Kidney (tissue), 14 donors: ENCODE measurements around the gene MSRB2. TPM values are rescaled to one million over a fixed set of nuclear protein-coding genes. Genes with fewer than 3 reads are reported as not detected.

Experiments
- DNase-seq, 5 donors: peaks; one replicate each; pipeline ENCODE4 v3.0.0-alpha.2; 2013 to 2020
- FAIRE-seq: peaks from 2 replicates; lab custom pipeline; 2012; peaks lifted over from hg19 to GRCh38; lab: Jason Lieb, UNC
- H3K27ac ChIP-seq, 2 donors: one replicate each; pipeline ENCODE4 v1.7.0; 2013; ENCODE audit warnings: low read depth in 2 of 2, low read length in 2 of 2, inconsistent platforms in 1 of 2
- H3K27me3 ChIP-seq: one replicate; pipeline ENCODE4 v1.7.1; 2013; ENCODE audit warnings: low read length, inconsistent platforms; ENCODE audit not compliant: control insufficient read depth, insufficient read depth
- H3K36me3 ChIP-seq, 3 donors: one replicate each; pipeline versions ENCODE4 v1.7.0 to v1.7.1; 2013; ENCODE audit warnings: low read length in 3 of 3, control low read depth in 1 of 3, inconsistent platforms in 1 of 3; ENCODE audit not compliant: insufficient read depth in 3 of 3, control insufficient read depth in 2 of 3
- H3K4me1 ChIP-seq, 3 donors: one replicate each; pipeline versions ENCODE4 v1.7.0 to v1.7.1; 2013; ENCODE audit warnings: low read length in 3 of 3, inconsistent platforms in 1 of 3, low read depth in 1 of 3; ENCODE audit not compliant: control insufficient read depth in 2 of 3, insufficient read depth in 2 of 3
- H3K4me3 ChIP-seq, 3 donors: one replicate each; pipeline versions ENCODE4 v1.7.0 to v1.8.1; 2013; ENCODE audit warnings: low read length in 3 of 3, control low read depth in 1 of 3, inconsistent platforms in 1 of 3
- H3K9ac ChIP-seq, 3 donors: one replicate each; pipeline versions ENCODE4 v1.7.0 to v1.7.1; 2013; ENCODE audit warnings: low read length in 3 of 3, control low read depth in 1 of 3, inconsistent platforms in 1 of 3
- H3K9me3 ChIP-seq, 3 donors: one replicate each; pipeline versions ENCODE4 v1.7.0 to v1.7.1; 2013; ENCODE audit warnings: low read length in 3 of 3, control low read depth in 1 of 3, inconsistent platforms in 1 of 3; ENCODE audit not compliant: control insufficient read depth in 2 of 3, insufficient read depth in 1 of 3
- intact Hi-C: fragments of 100-400 bp; cut with DNase I; formaldehyde crosslinking; loops from one replicate; pipeline ENCODE4 v1.11.1; 2022
- polyA plus RNA-seq: library from polyadenylated mRNA; stranded (reverse); fragments of 350-450 nt; fragmentation: Illumina TruSeq; extraction: RNeasy Lipid Tissue Mini Kit (QIAGEN cat#74804); gene quantifications from one replicate; pipeline ENCODE4 v1.2.3, GENCODE V29; 2014; ENCODE audit warnings: low read depth, low replicate concordance; ENCODE audit not compliant: insufficient read depth
- total RNA-seq: library from RNA; stranded (reverse); fragmentation: NEBNext Ultra II Directional; extraction: Animal tissue kit (Norgen Biotek cat#: 25700); gene quantifications from one replicate; pipeline ENCODE4 v1.2.1, GENCODE V29; 2021
- TF ChIP-seq, protein P1 (sequence below): IDR thresholded peaks from 3 replicates; pipeline ENCODE4 v1.5.1; 2012; ENCODE audit warnings: mild to moderate bottlenecking, moderate library complexity, borderline replicate concordance; ENCODE audit not compliant: insufficient read depth; ENCODE audit errors: extremely low read depth
- donor health status: control.
- donor health status: control.
- donor health status: control.
- donor health status: control.
- donor health status: control.
- donor health status: DM: yes; HTN: yes; CAD: no.
- donor health status: Normal renal cell carcinoma (clear cell type).

The MSRB2 gene
- total and polyA plus RNA-seq, 2 donors from 2014 or later: 39.9 to 131 TPM

DNA sequence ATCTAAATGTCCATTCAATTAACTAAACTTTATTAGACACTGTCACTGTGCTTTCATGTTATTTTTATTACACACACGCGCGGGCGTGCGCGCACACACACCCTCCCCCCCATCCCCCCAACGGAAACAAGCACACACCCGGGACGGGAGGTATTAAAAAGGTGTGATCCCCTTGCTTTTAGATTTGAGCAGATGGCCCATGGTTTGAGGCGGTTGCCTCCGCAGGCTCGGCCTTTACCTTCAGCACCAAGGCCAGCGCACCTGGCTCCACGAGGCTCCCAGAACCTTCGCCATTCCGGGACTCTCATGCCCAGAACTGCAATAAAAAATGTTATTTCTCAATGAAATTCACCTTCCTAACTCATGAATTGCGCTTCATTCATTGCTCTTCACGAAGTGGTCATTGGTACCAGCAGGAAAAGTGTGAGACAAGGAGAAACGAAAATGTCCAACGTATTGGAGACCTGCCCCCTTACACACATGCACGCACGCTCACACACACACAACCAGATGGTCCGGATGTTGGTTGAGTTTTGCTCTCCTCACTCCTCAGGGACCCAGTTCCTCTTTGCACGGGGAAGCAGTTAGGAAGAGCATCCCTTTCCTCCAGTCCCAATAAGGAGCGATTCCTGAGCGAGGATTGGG lies 76.0 kb downstream of the MSRB2 start:
- no peak overlapping the region for H3K9ac ChIP-seq
- H3K27ac ChIP-seq: no peak overlapping the region
- DNase-seq: peak in 4 of 5 donors; percentile 61 to 89 (median 84)
- H3K36me3 ChIP-seq: no peaks in the 10 kb centered on the region
- FAIRE-seq: no peak
- H3K4me1 ChIP-seq: no peaks in the 10 kb centered on the region
- H3K4me3 ChIP-seq: no peak overlapping the region
- intact Hi-C loops: no loop called here
- TF ChIP-seq, protein P1, sequence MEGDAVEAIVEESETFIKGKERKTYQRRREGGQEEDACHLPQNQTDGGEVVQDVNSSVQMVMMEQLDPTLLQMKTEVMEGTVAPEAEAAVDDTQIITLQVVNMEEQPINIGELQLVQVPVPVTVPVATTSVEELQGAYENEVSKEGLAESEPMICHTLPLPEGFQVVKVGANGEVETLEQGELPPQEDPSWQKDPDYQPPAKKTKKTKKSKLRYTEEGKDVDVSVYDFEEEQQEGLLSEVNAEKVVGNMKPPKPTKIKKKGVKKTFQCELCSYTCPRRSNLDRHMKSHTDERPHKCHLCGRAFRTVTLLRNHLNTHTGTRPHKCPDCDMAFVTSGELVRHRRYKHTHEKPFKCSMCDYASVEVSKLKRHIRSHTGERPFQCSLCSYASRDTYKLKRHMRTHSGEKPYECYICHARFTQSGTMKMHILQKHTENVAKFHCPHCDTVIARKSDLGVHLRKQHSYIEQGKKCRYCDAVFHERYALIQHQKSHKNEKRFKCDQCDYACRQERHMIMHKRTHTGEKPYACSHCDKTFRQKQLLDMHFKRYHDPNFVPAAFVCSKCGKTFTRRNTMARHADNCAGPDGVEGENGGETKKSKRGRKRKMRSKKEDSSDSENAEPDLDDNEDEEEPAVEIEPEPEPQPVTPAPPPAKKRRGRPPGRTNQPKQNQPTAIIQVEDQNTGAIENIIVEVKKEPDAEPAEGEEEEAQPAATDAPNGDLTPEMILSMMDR: no peak
- peaks cover 30% of the 10 kb centered on the region for H3K27me3 ChIP-seq
- H3K9me3 ChIP-seq: no peaks in the 10 kb centered on the region

Other genes starting within 250 kb of the MSRB2 start
- gene ARMC3, start 167.5 kb upstream of the MSRB2 start, total RNA-seq: 5.5 TPM
- gene ARMC3, start 167.5 kb upstream of the MSRB2 start, polyA plus RNA-seq: 0.60 TPM
- not detected for gene PTF1A, start 96.7 kb downstream of the MSRB2 start, total RNA-seq
- gene PTF1A, start 96.7 kb downstream of the MSRB2 start, polyA plus RNA-seq: not detected
- gene C10orf67, start 249.2 kb downstream of the MSRB2 start, total RNA-seq: 1.6 TPM
- gene C10orf67, start 249.2 kb downstream of the MSRB2 start, polyA plus RNA-seq: 1.1 TPM